Left colon (tissue), 2 donors: ENCODE measurements around the gene SGK2. TPM values are rescaled to one million over a fixed set of nuclear protein-coding genes. Genes with fewer than 3 reads are reported as not detected.

Source experiments
- ATAC-seq: fragments of 200-7000 bp; cut with Tn5 transposase; one replicate; pipeline ENCODE4 v1.9.1; 2020; ENCODE audit warnings: mild to moderate bottlenecking, moderate library complexity
- DNase-seq, 2 donors: peaks; one replicate each; pipeline ENCODE4 v3.0.0-alpha.2; 2020
- intact Hi-C, 2 donors: fragments of 100-400 bp; cut with DNase I in 1 of 2; cut with micrococcal nuclease in 1 of 2; formaldehyde crosslinking; loops; one replicate each; pipeline versions ENCODE4 v1.11.2 to v1.14.0; 2022; cut with DNase I, micrococcal nuclease
- total RNA-seq, 2 donors: library from RNA; stranded (reverse); fragmentation: NEBNext Ultra II Directional; extraction: Animal tissue kit (Norgen Biotek cat#: 25700); gene quantifications; one replicate each; pipeline ENCODE4 v1.2.1, GENCODE V29; 2021
- donor health status: DM: no; HTN: no; CAD: no.
- donor health status: DM: yes; HTN: yes; CAD: no.

Gene SGK2
- total RNA-seq, 2 donors from 2014 or later: 125 to 135 TPM

DNA sequence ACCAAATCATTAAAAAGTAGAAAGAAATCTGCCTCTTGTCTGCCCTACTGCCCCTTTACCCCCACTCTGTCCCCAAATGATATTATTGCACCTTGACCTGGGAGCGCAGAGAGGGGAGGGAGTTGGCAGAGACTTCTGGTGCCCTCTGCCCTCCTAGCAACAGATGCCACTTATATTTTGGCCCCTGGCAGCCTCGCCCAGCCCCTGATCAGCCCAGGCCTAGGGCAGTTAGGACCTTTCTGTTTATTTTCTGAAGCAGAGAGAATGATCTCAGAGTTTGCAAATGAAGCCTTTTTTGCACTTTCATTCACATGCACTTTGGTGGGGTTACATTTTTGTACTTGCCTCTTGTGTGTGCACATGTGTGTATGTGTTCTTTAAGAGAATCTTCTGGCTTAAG lies 8.4 kb upstream of the SGK2 start:
- intact Hi-C loops: no loop called here
- DNase-seq (peak; percentile 45 to 49), ATAC-seq (peak; percentile 93)

DNA sequence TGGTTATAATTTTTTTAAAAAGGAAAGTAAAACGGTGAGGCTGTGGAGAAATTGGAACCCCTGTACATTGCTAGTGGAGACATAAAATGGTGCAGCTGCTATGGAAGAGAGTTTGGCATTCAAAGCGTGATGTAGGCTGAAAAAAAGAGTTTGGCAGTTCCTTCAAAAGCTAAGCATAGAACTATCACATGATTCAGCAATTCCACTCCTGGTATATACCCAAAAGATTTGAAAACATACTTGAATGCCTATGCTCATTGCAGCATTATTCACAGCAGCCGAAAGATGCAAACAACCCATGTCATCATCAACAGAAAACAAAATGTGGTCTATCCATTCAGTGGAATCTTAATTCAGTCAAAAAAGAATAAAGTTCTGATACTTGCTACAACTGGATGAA lies 4.5 kb upstream of the SGK2 start:
- intact Hi-C loops: no loop called here
- ATAC-seq (no peak), DNase-seq (no peak)

DNA sequence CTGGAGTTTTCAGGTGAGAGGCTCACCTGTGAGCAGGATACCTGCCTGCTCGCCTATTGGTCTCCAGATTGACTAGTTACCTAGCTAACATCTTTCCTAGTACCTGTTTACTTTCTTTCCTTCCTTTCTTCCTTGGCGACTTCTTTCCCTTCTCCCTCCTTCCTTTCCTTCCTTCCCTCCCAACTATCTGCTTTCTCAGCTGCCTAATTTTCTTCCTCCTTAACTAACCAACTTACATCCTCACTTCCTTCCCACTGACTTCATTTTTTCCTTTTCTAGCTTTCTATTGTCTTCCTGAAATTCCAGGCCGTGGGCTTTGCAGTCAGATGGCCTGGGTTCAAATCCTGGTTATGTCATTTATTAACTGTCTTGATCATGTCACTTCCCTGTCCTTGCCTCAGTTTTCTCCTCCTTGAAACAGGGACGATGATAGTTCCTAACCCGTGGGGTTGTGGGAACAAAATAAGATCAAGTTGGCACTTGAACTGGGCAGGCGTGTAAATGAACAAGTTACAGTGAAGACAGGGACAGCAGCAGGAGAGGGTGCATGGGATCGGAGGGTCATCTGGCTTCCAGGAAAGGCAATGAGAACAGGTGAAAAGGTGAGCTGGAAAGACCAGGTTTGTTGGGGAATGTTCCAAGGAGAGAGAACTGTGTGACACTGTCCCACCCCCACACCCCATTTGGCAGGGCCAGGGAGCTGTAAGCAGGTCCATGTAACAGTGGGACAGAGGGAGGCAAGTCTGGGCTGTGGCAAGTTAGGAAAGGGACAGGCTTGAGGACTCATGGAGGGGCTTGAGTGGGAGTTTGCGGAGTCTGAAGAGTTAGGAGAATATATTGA lies 540 bp downstream of the SGK2 start:
- peak in 1 of 2 donors; percentile 33 for DNase-seq
- intact Hi-C loops: no loop called here
- ATAC-seq: no peak

DNA sequence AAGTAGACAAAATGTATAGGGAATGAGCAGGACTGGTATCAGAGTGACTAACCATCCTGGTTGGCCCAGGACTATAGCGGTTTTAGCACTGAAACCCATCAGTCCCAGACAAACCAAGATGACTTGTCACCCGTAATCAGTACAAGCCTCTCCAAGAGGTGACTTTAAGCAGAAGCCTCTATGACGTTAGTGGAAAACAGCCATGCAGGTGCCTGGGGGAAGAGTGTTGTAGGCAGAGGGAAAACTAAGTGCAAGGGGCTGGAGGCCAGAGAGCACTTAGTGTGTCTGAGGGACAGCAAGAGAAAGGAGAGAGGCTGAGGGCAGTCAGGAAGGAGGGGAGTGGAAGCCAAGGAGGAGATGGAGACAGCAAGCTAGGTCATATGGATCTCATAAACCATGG lies 2.1 kb downstream of the SGK2 start:
- ATAC-seq (no peak), DNase-seq (no peak)
- intact Hi-C loops: no loop called here

DNA sequence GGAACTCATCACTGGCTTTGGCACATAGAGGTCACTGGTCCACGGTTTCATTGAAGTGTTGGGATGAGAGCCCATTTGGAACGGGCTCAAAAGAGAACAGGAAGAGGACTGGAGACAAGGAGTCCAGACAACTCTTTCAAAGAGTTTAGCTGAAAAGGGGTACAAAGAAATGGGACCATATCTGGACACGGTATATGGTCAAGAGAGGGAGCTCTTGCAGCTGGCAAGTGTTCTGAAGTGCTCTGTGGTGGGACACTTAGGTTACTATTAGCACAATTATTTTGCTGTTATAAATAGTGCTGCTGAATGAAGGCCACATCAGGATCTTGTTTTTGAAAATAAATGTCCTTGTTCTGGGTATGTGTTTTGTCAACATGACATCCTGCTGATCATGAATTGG lies 4.6 kb downstream of the SGK2 start:
- intact Hi-C loops: no loop called here
- DNase-seq: no peak
- ATAC-seq: no peak

DNA sequence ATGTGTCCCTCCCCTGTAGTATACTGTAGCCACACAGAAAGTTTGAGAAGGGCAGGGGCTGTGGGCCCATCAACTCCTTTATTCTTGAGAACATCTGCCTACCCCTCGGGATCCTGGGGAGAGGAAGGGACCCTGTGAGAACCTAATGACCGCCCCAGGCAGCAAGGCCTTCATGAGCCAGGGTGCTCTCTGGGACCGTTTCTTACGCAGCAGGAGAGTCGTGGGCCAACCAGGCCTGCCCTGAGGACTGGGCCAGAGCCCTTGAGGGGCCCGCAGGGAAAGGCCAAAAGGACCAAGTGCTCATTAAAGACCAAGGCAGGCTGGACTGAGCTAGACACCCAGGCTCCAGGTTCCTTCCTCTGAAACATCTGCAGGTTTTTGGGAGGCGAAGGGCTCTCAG lies 5.2 kb downstream of the SGK2 start:
- no peak for DNase-seq
- no peak for ATAC-seq
- intact Hi-C loops: no loop called here

DNA sequence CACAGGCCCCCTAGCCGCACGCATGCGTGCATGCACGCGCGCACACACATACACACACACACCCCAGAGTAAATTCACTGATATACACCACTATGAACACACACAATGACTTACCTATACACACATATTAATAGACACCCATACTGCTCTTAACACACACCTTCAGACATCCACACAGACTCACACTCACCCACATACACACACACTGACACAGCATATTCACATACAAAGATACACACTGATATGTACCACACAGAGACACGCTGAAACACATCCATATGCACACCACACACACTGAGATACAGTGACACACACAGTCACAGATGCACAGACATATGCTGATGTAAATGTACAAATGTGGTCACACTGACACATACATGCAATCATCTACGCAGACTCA lies 5.6 kb downstream of the SGK2 start:
- DNase-seq (no peak), ATAC-seq (no peak)
- intact Hi-C loops: no loop called here

DNA sequence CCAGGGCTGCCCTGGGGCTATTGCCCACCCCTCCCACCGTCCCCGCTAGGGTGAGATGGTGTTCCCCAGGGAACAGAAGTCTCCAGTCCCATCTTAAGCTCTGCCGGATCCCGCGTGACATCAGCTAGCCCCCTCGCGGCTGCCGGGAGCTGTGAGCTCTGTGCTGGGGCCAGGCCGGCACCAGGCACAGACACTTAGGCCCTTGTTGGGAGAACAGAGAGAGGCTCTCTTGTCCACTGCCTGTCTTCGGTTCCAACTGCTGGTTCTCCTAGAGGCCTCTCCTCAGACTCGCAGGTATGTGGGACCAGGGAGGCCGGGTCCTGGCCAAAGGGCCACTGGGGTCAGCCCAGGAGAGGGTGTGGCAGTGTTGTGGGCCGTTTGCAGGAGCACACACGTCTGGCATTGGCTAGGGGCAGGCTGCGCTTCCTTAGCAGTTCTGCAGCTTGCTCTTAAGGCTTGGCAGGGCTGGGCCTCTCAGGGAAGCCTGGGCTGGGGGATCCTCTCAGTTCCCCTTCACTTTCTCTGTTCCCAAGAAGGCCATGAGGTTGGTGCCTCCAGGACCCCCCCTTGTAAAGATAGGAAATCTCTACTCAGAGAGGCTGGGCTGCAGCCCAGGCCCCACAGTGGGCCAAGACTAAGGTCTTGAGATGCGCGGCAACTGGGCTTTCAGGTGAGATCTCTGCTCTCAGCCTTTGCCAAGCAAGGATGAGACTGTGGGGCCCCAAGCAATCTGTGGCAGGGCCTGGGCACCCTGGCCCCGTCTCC lies 6.3 kb downstream of the SGK2 start:
- no peak for DNase-seq
- intact Hi-C loops: no loop called here

DNA sequence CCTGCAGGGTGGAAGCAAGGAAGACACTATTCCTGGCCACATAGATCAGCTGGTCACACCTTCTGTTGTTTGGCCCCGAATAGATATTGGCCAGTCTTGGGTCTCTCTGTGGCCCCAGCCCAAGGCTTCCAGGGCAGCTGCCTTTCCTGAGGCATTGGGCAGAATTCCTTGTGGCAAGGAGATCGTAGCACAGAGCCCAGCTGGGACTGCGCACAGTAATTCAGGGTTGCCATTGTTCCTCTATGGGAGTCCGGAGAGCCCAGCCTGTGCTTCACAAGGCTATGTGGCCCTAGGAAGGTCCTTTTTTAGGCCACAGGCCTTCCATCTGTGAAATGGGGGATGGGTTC lies 6.9 kb downstream of the SGK2 start:
- DNase-seq (no peak), ATAC-seq (no peak)
- intact Hi-C loops: no loop called here

More for the DNA sequence above, 6.3 kb downstream of the SGK2 start:
- ATAC-seq: no peak

DNA sequence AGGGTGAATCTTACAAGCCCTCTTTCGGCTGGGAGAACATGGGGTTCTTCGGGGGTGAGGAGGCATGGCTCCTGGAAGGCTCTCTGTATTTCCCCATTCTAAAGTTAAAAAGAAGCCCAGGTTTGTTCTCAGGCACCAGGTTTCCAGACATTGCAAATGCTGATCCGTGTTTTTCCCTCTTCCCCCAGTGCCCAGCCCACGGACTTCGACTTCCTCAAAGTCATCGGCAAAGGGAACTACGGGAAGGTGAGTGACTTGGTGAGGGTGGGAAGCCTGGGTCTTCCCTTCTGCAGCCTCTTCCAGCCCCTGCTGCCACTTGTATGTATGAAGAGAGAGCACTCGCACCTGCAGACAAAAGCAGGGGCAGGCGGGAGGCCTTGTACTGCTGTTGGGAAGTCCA lies 8.7 kb downstream of the SGK2 start:
- DNase-seq (no peak), ATAC-seq (no peak)
- intact Hi-C loops: no loop called here

DNA sequence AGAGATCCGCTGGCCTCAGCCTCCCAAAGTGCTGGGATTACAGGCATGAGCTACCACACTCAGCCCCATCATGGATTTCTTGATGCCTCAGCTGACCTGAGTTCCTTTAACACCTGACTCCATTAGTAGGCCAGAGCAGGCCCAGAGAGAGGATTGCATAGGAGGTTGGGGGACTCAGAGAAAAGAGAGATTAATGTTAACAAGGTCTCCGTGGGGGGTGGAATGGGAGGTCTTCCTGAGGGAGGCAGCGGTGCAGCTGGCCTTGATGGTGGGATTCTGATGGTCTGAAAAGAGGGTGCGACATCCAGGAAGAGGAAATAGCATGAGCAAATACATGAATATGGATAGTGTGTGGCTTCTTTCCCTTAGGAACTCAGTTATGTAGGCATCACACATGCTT lies 9.9 kb downstream of the SGK2 start:
- no peak for DNase-seq
- no peak for ATAC-seq
- intact Hi-C loops: no loop called here

DNA sequence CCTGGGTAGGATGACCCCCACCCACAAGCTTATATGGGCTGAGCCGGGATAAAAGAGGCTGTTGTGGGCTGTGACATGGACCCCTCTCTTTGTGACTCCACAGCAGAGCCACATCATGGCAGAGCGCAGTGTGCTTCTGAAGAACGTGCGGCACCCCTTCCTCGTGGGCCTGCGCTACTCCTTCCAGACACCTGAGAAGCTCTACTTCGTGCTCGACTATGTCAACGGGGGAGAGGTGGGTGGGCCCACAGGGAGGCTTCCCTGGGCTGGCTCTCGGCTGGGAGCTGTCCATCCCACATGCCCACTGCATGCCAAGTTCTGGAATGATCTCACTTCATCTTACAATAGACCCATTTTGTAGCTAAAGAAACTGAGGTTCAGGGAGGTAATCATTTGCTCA lies 10.5 kb downstream of the SGK2 start:
- DNase-seq (no peak), ATAC-seq (no peak)
- intact Hi-C loops: no loop called here

DNA sequence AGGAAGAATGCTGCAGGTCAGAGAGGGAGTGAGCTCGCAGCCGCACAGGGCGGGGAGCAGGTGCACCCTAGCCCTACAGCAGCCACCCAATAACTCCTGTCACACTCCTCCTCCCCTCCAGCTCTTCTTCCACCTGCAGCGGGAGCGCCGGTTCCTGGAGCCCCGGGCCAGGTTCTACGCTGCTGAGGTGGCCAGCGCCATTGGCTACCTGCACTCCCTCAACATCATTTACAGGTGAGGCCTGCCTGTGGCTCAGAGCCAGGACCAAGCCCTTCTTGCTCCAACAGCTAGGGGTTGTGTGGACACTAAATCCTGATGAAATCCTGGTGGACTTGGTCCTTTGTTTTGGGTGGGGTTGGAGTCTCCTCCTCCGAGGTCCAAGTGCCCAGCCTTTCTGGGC lies 11.7 kb downstream of the SGK2 start:
- peak; percentile 90 for ATAC-seq
- intact Hi-C loops: no loop called here
- DNase-seq: peak; percentile 79 to 81

DNA sequence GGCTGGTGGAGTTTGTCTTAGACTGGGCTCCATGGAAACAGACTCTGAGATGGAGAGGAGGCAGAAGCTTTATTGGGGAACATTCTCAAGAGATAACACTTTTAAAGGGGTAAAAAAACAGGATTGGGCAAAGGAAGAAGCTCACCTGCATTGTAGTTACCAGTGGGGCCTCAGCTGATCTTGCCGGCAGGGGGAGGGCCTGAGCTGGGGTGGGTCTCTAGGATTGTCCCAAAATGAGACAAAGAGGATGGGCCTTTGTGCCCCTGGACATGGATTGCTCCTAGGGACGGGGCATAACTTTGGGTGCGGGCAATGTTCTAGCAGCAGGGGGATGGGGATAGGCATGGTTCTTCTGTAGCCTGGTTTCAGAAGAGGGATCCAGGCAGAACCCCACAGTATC lies 12.5 kb downstream of the SGK2 start:
- intact Hi-C loops: no loop called here
- DNase-seq (no peak), ATAC-seq (no peak)

DNA sequence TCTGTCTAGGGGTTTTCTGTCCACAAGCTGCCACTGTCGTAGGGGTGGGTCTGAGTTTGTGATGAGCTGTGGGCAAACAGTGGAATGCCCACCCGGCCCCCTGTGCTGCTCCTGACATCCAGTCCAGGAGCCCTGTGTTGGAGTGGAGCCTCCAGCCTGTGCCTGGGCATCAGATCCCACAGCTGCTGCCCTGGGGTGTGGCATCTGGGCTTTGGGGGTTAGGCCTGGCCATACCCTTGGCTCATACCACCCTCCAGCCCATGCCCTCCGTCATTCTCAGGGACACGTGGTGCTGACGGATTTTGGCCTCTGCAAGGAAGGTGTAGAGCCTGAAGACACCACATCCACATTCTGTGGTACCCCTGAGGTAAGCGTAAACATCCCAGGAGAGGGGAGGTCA lies 12.9 kb downstream of the SGK2 start:
- no peak for DNase-seq
- ATAC-seq: no peak
- intact Hi-C loops: no loop called here

DNA sequence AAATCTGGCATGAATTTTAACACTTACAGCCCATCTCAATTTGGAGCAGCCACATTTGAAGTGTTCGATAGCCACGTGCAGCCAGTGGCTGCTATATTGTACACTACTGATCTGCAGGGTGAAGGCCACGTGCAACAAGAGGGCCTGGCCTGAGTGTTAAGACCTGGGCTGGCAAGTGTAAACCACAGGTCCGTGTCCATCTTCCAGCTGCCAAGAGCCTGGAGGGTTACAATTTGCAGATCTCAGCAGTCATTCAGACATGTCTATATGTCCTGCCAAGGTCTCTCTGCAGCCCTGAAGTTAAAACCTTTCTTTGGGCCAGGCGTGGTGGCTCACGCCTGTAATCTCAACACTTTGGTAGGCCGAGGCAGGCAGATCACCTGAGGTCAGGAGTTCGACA lies 14.1 kb downstream of the SGK2 start:
- ATAC-seq (no peak), DNase-seq (no peak)
- intact Hi-C loops: no loop called here

DNA sequence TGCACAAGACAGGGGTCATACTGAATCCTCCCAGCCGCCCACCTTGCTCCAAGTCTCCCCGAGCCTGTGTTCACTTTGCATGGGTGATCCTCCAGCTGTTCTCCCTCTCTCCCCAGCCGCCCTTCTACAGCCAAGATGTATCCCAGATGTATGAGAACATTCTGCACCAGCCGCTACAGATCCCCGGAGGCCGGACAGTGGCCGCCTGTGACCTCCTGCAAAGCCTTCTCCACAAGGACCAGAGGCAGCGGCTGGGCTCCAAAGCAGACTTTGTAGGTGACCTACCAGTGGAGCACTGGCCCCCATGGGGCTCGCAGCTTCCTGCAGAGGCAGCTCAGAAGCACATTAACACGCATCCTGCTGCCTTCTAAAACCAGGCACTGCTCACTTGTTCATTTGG lies 17.3 kb downstream of the SGK2 start:
- DNase-seq (no peak), ATAC-seq (no peak)
- intact Hi-C loops: no loop called here

DNA sequence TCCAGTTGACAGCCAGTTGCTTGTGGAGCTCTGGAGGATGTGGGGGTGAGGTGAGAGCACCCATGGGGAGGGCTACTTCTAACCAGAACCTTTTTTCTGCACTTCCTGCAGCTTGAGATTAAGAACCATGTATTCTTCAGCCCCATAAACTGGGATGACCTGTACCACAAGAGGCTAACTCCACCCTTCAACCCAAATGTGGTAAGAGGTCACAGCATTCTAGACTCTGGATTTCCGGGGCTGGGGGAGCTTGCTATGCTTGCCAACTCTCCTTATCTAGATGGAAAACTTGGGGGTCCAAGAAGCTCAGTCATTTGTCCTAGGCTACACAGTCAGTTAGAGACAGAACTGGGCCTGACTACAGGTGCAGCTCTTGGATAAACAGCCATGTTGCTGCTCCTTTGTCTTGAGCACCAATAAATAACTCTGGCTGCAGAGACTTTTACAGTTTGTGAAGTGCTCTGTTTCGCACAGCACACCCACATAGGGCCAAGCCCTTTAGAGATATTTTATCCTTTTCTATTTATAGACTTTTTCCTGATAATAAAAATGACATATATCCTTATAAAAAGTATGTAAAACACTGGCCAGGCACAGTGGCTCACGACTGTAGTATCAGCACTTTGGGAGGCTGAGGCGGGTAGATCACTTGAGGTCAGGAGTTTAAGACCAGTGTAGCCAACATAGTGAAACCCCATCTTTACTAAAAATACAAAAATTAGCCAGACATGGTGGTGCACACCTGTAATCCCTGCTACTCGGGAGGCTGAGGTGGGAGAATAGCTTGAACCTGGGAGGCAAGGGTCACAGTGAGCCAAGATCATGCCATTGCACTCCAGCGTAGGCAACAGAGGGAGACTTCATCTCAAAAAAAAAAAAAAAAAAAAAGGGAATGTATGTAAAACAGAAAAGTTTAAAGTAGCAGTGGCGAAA lies 21.3 kb downstream of the SGK2 start:
- ATAC-seq (peak; percentile 90), DNase-seq (peak in 1 of 2 donors; percentile 28)
- intact Hi-C loops: no loop called here

DNA sequence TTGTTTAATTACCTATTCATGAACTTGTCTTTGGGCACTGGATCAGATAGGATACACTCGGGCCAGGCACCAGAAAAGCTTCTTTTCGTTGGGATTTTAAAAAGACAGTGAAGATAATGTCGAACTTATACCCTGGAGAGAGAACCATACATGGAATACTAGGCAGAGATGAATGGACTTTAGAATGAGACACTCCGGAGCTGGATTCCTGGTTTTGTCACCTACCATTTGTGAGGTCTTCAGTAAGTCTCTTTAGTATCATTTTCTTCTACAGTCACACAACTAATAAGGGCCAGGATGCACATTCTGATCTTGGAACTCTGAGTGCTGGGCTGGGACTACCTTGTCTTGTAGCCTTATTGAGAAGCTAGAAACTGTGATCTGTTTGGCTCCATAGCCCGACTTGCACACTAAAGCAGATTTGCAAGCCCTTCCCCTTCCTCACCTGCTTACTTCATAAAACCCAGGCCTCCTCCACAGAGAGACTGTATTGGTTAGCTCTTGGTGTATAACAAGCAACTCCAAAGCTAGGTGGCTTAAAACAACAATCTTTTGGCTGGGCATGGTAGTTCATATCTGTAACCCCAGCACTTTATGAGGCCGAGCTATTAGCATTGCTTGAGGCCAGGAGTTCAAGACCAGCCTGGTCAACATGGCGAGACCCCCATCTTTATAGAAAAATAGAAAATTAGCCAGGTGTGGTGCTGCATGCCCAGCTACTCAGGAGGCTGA lies 24.5 kb downstream of the SGK2 start:
- no peak for DNase-seq
- no peak for ATAC-seq
- intact Hi-C loops: no loop called here
